Esophagus muscularis mucosa (tissue), 4 donors: Measurements from ENCODE around the gene OLFM2. TPM values are rescaled to one million over a fixed set of nuclear protein-coding genes. Genes with fewer than 3 reads are reported as not detected.

Experiments used
- DNase-seq: peaks from one replicate; pipeline ENCODE4 v3.0.0-alpha.2; 2017; ENCODE audit errors: extremely low spot score
- H3K27ac ChIP-seq, 4 donors: fragments of 200-600 bp; sonication (generic); replicated peaks in 1 of 4; 1 replicate in 3 of 4; 2 replicates in 1 of 4; pipeline ENCODE4 v1.5.1; 2016 to 2019; ENCODE audit warnings: mild to moderate bottlenecking in 1 of 4
- H3K27me3 ChIP-seq, 4 donors: fragments of 200-600 bp; sonication (generic); one replicate each; pipeline versions ENCODE4 v1.5.1 to v1.6.0; 2016 to 2019
- H3K36me3 ChIP-seq, 4 donors: fragments of 200-600 bp; sonication (generic); one replicate each; pipeline ENCODE4 v1.5.1; 2016 to 2019
- H3K4me1 ChIP-seq, 4 donors: fragments of 200-600 bp; sonication (generic); one replicate each; pipeline ENCODE4 v1.5.1; 2016 to 2019
- H3K4me3 ChIP-seq, 4 donors: fragments of 200-600 bp; sonication (generic); 1 replicate in 2 of 4; 2 replicates in 2 of 4; pipeline ENCODE4 v1.5.1; 2016 to 2019; ENCODE audit warnings: mild to moderate bottlenecking in 4 of 4, moderate library complexity in 1 of 4
- H3K9me3 ChIP-seq, 4 donors: fragments of 200-600 bp; sonication (generic); 1 replicate in 3 of 4; 2 replicates in 1 of 4; pipeline ENCODE4 v1.5.1; 2016 to 2019
- CTCF ChIP-seq, 3 experiments: fragments of 200-600 bp in 2 of 3; fragments of 450-650 bp in 1 of 3; sonication (generic) in 2 of 3; IDR thresholded peaks; one replicate each; pipeline ENCODE4 v1.5.1; 2017 to 2019; ENCODE audit warnings: antibody characterized with exemption in 3 of 3, mild to moderate bottlenecking in 2 of 3, moderate library complexity in 1 of 3
- EP300 ChIP-seq: sonication (generic); formaldehyde crosslinking; IDR thresholded peaks from one replicate; pipeline ENCODE4 v1.6.1; 2017; ENCODE audit warnings: antibody characterized with exemption
- POLR2A ChIP-seq: fragments of 450-650 bp; IDR thresholded peaks from one replicate; pipeline ENCODE4 v1.6.1; 2017; ENCODE audit warnings: antibody characterized with exemption, moderate library complexity, mild to moderate bottlenecking, low read depth
- POLR2AphosphoS5 ChIP-seq, 2 donors: sonication (generic); formaldehyde crosslinking; IDR thresholded peaks; one replicate each; pipeline ENCODE4 v1.6.1; 2017; ENCODE audit warnings: antibody characterized with exemption in 2 of 2
- WGBS: methylation state at CpG from one replicate; pipeline ENCODE4 v1.1.5; 2018; 5-methylcytosine and 5-hydroxymethylcytosine counted together
- intact Hi-C: fragments of 100-400 bp; cut with DNase I; formaldehyde crosslinking; loops from one replicate; pipeline ENCODE4 v1.15.1; 2023
- total RNA-seq, 4 donors: library from RNA; depleted of rRNA; stranded (reverse); fragments of >200 nt; gene quantifications; one replicate each; pipeline versions ENCODE4 v1.1.0 to v1.2.1, GENCODE V29; 2016

Gene OLFM2
- total RNA-seq, 4 donors from 2014 or later, result 3.6 to 17.1 (median 11.6) TPM

- Histone ChIP-seq H3K36me3 (no peaks in the 10 kb centered on the region), H3K9me3 (no peaks in the 10 kb centered on the region), H3K27me3 (peaks cover 0 to 95% (median 28%) of the 10 kb centered on the region in 4 donors), H3K4me3 (peak overlapping the region; percentile 50 to 63 (median 54)), H3K27ac (no peak overlapping the region), H3K4me1 (peaks cover 17 to 25% (median 24%) of the 10 kb centered on the region in 4 donors)
- DNase-seq, result no peak
- 39% methylated on average over 19 of the region's 24 CpGs for WGBS
- TF ChIP-seq POLR2A (no peak), POLR2AphosphoS5 (IDR thresholded peaks at IDR 0.05) (no peak), CTCF (IDR thresholded peaks at IDR 0.05) (no peak), EP300 (no peak)
- intact Hi-C loops, result no loop called here
Measured at GRCh38 chr19:9912551-9913236, 23.6 kb downstream of the OLFM2 start.

GRCh38 chr19:9911524-9912185 is 24.7 kb downstream of the OLFM2 start:
- intact Hi-C loops, result no loop called here
- Histone ChIP-seq H3K4me1 (peaks cover 17 to 25% (median 24%) of the 10 kb centered on the region in 4 donors), H3K27me3 (peaks cover 0 to 90% (median 28%) of the 10 kb centered on the region in 4 donors), H3K4me3 (no peak overlapping the region), H3K27ac (no peak overlapping the region), H3K9me3 (no peaks in the 10 kb centered on the region), H3K36me3 (no peaks in the 10 kb centered on the region)
- 62% methylated on average over 6 of the region's 6 CpGs for WGBS
- TF ChIP-seq POLR2AphosphoS5 (IDR thresholded peaks at IDR 0.05) (no peak), CTCF (IDR thresholded peaks at IDR 0.05) (no peak), POLR2A (no peak), EP300 (no peak)
- no peak for DNase-seq

GRCh38 chr19:9910625-9911024 is 25.7 kb downstream of the OLFM2 start:
- H3K27me3 ChIP-seq, result peaks cover 0 to 90% (median 28%) of the 10 kb centered on the region in 4 donors
- H3K4me3 ChIP-seq, result no peak overlapping the region
- no peaks in the 10 kb centered on the region for H3K9me3 ChIP-seq
- no peaks in the 10 kb centered on the region for H3K36me3 ChIP-seq
- DNase-seq, result no peak
- no peak for TF ChIP-seq EP300
- TF ChIP-seq CTCF (IDR thresholded peaks at IDR 0.05), result no peak
- TF ChIP-seq POLR2A, result no peak
- TF ChIP-seq POLR2AphosphoS5 (IDR thresholded peaks at IDR 0.05), result no peak
- intact Hi-C loops, result no loop called here
- WGBS, result 100% methylated on average over 1 of the region's 1 CpG
- H3K27ac ChIP-seq, result no peak overlapping the region
- H3K4me1 ChIP-seq, result peaks cover 17 to 25% (median 24%) of the 10 kb centered on the region in 4 donors

GRCh38 chr19:9909251-9909650 is 27.1 kb downstream of the OLFM2 start:
- H3K27ac ChIP-seq, result no peak overlapping the region
- H3K27me3 ChIP-seq, result peaks cover 0 to 88% (median 21%) of the 10 kb centered on the region in 4 donors
- no peaks in the 10 kb centered on the region for H3K36me3 ChIP-seq
- no peak overlapping the region for H3K4me3 ChIP-seq
- no peaks in the 10 kb centered on the region for H3K9me3 ChIP-seq
- TF ChIP-seq EP300 (no peak), POLR2AphosphoS5 (IDR thresholded peaks at IDR 0.05) (no peak), POLR2A (no peak), CTCF (IDR thresholded peaks at IDR 0.05) (no peak)
- peaks cover 10 to 18% (median 17%) of the 10 kb centered on the region in 4 donors for H3K4me1 ChIP-seq
- no peak for DNase-seq
- intact Hi-C loops, result no loop called here
- WGBS, result 71% methylated on average over 10 of the region's 10 CpGs
